ENCODE results near the gene METTL17.
"Not testable (repeated sequence)": the region's sequence is repeated elsewhere in the genome, so short reads cannot be mapped to it uniquely, and the experiment has no call there.

The METTL17 gene, protein sequence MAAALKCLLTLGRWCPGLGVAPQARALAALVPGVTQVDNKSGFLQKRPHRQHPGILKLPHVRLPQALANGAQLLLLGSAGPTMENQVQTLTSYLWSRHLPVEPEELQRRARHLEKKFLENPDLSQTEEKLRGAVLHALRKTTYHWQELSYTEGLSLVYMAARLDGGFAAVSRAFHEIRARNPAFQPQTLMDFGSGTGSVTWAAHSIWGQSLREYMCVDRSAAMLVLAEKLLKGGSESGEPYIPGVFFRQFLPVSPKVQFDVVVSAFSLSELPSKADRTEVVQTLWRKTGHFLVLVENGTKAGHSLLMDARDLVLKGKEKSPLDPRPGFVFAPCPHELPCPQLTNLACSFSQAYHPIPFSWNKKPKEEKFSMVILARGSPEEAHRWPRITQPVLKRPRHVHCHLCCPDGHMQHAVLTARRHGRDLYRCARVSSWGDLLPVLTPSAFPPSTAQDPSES

GRCh38 chr14:20989787-20990600 is at the start of gene METTL17:
METTL17 (plus strand) TSS chr14:20989980; CDS start chr14:20990003, 23 bp downstream.
- peak; percentile 97 for DNase-seq

DNA sequence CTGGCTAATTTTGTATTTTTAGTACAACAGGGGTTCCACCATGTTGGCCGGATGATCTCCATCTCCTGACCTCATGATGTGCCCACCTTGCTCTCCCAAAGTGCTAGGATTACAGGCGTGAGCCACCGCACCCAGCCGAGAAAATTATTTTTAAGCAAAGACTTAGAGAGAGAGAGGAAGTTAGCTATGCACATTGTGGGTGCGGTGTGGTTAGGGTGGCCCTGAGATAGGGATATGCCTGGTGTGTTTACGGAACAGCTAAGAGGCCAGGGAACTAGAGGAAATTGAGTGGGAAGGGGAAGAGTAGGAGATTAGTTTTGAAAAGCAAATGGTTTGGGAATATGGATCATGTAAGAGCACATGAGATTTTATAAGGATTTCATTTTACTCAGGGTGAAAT is 44.6 kb upstream of the METTL17 start:
- peak; percentile 72 for DNase-seq

DNA sequence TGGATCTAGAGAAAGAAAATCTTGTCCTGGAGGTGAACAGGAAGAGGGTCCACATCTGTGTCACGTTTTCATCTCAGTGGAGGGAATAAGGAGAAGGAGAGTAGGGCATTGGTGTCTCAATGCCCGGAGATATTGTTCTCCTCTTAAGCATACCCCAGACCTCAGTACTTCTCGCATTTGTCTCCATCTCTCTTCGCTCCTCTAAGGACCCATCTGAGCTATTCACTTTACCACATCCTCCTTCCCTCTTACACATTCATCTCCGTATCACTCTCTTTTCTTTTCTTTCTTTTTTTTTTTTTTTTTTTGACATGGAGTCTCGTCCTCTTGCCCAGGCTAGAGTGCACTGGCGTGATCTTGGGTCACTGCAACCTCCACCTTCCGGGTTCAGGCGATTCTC is 43.1 kb upstream of the METTL17 start:
- DNase-seq = not testable (repeated sequence)

- not testable (repeated sequence) for DNase-seq
Measured at GRCh38 chr14:20954736-20955537, 34.8 kb upstream of the METTL17 start, which contains the start of gene RNASE2. RNASE2 (plus strand) TSS chr14:20955487; CDS start chr14:20955772, 285 bp downstream.

DNA sequence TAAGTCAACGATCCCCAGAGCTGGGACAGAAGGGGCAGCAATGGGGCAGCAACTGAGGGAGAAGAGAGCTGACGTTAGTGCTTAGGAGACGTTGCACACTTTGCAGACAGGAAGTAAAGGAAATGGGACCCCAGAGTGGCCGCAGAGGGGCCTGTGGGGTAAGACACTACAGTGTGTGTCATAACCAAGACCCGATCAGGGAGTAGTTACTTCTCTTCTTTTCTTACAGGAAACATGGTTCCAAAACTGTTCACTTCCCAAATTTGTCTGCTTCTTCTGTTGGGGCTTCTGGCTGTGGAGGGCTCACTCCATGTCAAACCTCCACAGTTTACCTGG is 34.3 kb upstream of the METTL17 start:
- not testable (repeated sequence) for DNase-seq

DNA sequence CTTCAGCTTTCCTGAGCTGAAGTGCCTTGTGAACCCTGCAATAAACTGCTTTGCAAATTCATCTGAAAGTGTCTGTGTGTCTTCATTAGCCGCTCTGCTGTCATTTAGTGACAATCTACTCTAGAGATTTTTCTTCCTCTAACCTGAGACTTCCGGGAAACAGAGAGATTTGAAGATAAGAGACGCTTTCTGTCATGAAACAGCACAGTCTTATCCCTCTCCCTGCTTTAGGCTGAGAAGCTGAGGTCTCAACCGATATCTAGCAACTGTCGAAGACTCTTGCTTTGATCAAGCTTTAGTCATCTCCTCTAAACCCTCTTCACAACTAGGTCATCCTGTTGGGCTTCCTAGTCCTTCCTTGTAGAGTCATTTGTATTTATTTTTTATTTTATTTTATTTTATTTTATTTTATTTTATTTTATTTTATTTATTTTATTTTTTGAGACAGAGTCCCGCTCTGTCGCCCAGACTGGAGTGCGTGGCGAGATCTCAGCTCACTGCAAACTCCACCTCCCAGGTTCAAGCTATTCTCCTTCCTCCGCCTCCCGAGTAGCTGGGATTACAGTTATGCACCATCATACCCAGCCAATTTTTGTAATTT is 33.3 kb upstream of the METTL17 start:
- no peak for DNase-seq

DNA sequence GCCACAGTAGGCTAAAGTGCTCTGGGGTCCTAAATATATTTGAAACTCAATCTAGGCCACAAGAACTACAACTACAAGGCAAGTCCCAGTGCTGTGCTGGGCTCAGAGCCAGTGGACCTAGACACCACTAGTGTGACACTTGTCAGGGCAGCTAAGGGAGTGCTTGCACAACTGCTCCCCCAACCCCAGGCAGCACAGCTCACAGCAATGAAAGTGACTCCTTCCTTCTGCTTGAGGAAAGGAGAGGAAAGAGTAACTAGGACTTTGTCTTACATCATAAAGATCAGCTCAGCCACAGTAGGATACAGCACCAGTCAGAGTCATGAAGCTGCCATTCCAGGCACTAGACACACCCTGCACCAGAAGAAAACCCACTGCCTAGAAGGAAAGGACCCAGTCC is 30.8 kb upstream of the METTL17 start:
- not testable (repeated sequence) for DNase-seq

- DNase-seq = no peak
Measured at GRCh38 chr14:20969336-20969735, 20.4 kb upstream of the METTL17 start.

GRCh38 chr14:20970647-20970982 is 19.2 kb upstream of the METTL17 start:
- DNase-seq = no peak

DNA sequence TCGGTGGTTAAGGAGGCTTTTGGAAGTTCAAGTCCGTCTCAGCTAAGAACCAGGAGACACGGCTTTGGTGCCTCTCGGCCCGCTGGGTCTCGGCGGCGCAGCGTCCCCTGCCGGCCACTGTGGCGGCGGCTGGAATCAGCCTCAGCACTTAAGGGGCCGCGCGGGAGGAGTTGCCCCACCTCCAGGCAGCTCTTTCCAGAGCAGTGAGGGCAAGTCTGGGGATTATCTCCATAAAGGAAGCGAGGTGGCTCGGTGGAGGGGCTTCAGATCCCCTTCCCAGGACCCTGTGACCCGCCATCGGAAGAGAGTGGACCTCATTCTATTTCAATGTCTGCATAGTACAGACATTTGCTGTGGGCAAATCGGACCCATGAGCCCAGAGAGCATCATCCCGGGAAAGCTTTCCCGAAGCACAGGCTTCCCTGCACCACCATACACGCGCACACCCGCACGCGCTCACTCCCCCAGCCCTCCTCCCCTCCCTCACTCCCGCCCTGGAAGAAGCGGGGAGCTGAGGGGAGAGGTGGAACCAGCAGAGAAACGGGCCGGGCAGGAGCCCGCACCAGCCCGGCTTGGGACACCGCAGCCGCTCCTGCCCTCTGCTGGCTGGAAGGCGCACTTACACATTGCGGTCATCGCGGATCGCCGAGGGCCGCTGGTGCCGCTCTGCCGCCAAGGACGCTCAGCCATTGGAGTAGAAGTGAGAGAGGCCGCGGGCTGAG is 18.6 kb upstream of the METTL17 start:
- DNase-seq = peak; percentile 91

DNA sequence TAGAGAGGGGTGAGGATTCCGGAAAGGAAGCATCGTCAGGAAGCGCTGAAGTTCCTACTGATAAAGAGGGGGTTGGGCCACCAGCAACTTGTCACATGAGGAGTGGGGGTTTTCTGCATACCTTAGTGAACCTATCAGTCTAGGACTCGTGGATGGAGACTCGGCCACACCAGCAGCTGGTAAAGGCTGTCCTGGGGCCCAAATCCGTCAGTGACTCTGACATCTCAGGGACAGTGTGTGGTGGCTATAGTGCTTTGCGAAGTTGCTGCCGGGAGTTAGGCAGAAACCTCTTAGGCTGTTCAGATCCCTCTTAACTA is 18.1 kb upstream of the METTL17 start:
- no peak for DNase-seq

- no peak for DNase-seq
Measured at GRCh38 chr14:20973501-20973900, 16.3 kb upstream of the METTL17 start.

- no peak for DNase-seq
Measured at GRCh38 chr14:20976291-20976690, 13.5 kb upstream of the METTL17 start.

DNA sequence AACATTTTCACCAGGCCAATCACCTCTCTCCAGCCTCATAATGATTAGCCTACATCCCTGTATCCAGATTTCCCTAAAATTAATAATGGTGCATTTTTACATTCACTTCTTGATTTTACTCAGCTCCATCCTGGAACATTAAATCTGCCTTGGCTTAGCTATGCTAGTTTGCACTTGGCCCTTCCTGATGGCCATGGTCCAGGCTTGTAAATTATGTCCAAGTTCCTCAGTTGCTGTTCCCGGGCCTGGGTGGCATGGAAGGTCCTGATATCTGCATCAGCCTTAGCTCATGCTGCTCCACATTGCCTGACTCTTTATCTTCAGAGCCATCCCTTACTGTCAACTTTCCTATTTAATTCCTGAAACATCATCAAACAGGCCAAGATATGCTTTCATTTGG is 11.1 kb upstream of the METTL17 start:
- DNase-seq = no peak

- DNase-seq = no peak
Measured at GRCh38 chr14:20980906-20981305, 8.9 kb upstream of the METTL17 start.

- no peak for DNase-seq
Measured at GRCh38 chr14:20982646-20983369, 7.0 kb upstream of the METTL17 start.

GRCh38 chr14:20985650-20986049 is 4.1 kb upstream of the METTL17 start:
- not testable (repeated sequence) for DNase-seq

GRCh38 chr14:20986811-20987210 is 3.0 kb upstream of the METTL17 start:
- peak; percentile 14 for DNase-seq

DNA sequence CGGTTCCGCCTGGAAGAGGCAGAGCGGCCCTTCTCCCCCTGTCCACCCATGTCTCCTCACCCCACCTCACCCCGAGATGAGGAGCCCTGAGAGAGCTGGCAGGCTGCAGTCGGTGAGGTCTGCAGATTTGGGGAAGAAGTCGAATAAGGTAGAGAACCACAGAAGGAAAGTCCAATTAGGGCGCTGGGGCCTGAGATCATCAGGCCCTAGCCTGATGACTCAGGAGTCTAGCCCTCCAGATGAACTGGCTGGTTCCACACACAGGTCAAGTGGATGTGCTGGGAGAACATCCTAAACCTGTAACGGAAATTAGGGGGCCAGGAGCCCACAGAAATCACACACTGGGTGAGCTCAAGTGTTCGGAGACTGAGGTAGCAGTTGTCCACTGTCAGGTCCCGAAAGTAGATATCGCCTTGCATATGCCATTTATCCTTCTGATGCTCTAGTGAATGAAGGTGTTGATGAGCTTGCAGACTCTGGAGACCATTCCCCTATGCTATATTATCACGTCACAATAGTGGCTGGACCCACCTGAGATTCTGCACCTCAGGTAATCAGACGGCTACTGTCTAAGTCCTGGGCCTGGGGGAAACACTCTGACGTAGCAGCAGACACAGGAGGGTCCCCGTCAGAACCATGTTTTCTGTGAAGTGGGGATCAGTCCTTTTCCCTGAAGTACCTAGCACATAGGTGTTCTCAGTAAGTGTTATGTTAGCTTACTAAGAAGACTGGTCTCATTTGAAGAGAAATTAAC is 886 bp upstream of the METTL17 start:
- DNase-seq = no peak

DNA sequence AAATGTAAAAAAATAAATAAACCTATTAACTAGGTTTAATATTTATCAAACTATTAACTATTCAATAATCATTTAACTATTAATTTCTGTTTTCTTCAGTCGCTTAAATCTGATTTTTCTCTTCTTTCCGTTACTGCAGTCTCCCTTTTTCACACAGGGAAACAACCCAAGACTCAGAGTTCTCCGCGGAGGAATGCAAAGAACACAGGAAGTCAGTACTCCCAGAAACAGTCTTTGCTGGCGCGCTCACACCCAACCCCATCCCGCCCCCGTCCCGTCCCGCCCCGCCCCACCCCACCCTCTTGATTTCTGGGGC is 351 bp upstream of the METTL17 start:
- DNase-seq = no peak

GRCh38 chr14:20996521-20996920 is 6.7 kb downstream of the METTL17 start:
- no peak for DNase-seq

Measured in OCI-M1 (cell line).